ENCODE measurements around the gene CRB1.

Gene CRB1

GRCh38 chr1:197268012-197268411, at the start of gene CRB1:
Gene CRB1 (plus strand): TSS chr1:197268252. CDS start chr1:197268413, 161 bp downstream.
- no peak for DNase-seq

GRCh38 chr1:197218857-197219256, 49.2 kb upstream of the CRB1 start:
- DNase-seq: no peak

DNA sequence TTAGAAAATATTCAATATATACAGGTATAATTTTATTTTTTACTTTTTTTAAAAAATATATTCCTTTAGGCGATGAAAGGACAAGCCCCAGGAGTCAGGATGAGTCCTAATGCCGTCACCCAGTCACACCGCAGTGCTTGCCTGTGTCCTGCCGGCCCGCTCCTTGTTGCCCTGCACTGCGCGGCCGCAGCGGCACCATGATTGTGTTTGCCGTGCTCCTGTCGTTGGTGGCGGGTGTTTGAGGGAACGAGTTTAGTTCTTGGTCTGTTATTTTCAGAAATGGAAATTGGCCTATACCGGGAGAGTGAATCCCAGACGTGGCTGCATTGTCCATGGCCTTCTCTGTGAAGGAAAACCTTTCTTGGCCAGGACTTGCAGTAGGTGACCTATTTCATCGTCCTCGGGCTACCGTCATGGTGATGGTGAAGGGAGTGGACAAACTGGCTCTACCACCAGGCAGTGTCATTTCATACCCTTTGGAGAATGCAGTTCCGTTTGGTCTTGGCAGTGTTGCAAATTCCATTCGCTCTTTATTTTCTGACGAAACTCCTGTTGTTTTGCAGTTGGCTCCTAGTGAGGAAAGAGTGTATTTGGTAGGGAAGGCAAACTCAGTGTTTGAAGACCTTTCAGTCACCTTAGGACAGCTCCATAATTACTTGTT, 45.9 kb upstream of the CRB1 start:
- DNase-seq: no peak

DNA sequence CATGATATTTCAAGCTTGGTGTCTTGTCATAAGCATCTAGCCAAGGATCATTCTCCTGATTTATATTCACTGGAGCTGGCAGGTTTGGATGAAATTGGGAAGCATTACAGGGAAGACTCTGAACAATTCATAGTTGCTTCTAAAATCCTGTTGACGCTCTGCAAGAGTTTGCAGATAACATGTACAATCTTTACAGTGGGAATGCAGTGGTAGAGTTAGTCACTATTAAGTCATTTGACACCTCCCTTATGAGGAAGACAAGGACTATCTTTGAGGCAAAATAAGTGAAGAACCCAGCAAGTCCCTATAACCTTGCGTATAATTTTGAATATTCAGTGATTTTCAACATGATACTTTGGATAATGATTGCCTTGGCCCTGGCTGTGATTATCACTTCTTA, 45.3 kb upstream of the CRB1 start:
- no peak for DNase-seq

- DNase-seq: no peak
These were observed 43.9 kb upstream of the CRB1 start for GRCh38 chr1:197224160-197224559.

DNA sequence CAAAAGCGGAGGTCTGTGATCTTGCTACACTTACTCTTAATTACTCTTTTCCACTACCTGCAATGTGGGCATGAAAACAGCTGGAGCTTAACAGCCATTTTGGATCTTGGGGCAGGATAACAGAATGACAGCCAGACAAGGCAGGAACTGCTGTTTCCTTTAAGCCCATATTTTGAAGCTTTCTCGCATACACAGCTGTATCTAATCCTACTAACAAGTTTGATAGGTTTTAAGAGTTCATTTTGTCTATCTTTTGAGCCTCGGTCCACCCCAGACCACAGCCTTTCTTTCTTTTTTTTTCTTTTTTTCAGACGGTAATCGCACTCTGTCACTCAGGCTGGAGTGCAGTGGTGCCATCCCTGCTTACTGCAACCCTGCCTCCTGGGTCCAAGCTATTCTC, 42.4 kb upstream of the CRB1 start:
- no peak for DNase-seq

DNA sequence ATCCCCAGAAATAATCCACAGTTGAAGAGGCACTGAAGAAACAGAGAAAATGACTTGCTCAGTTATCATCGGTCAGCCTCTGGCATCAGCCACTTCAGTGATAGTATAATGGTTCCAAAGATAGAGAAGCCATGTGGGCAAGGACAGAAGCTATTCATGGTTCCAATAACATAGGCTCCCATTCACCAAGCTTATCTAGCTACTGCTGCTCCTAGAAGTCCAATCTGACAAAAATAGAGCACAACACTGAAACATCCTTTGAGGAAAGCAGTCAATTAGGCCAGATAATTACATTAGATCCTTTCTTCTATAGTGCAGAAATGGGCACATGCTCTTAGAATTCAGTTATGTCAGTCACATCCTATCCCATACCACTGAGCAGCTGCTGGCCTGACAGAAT, 33.5 kb upstream of the CRB1 start:
- no peak for DNase-seq

DNA sequence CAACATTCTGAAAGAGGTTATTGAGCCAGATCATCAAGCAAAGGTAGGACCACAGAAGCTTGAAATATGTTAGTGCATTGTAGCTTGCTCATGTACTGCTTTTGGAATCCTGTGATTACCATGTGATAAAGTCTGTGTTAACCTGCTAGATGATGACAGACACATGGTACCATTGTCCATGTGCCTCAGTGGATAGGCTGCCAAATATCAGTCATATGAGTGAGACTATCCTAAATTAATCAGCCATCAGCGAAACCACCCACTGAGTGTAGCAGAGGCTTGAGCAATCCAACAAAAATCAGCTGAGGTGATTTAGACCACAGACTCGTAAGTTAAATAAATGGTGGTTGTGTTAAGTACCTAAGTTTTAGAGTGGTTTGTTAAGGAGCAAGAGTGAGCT, 32.7 kb upstream of the CRB1 start:
- no peak for DNase-seq

- DNase-seq: no peak
These were observed 20.6 kb upstream of the CRB1 start for GRCh38 chr1:197247465-197247864.

DNA sequence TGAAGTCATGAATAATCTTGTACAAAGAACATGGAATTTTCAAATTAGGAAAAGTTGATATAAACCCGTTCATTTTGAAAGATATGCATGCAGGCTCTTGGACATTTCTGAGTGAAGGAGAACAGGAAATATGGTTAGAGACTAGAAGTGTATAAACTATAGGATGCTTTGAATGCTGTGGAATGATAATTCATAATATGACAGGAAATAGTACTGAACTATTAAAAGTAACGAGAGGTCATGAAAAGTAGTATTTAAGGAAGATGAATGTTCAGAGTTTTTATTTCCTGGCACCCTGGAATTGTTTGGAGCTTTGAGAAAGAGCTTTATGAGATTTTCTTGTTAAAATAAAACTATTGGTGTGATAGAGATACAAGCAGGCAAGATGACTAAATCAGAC, 18.7 kb upstream of the CRB1 start:
- no peak for DNase-seq

DNA sequence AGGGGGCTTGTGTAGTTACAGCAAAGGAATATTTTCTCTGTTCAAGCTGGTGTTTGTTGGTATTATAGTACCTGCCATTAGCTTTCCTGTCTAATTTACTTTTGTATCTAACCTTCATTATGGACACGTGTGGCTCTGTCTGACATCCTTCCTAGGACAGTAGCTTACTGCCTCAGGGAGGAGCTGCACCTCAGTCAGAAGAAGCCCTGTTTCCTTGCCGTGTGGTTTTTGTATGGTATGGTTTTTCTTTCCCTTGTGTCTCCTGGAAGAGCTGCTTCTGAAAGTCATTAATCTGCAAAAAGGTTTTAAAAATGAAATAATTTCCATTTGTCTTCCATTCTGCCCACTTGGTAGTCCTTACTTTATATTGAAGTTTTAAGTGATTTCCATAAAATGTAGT, 17.4 kb upstream of the CRB1 start:
- DNase-seq: no peak

- no peak for DNase-seq
These were observed 15.1 kb upstream of the CRB1 start for GRCh38 chr1:197252973-197253372.

GRCh38 chr1:197254866-197255265, 13.2 kb upstream of the CRB1 start:
- DNase-seq: no peak

GRCh38 chr1:197264936-197265567, 3.0 kb upstream of the CRB1 start:
- DNase-seq: no peak

- DNase-seq: no peak
These were observed 1.0 kb downstream of the CRB1 start for GRCh38 chr1:197269053-197269452.

DNA sequence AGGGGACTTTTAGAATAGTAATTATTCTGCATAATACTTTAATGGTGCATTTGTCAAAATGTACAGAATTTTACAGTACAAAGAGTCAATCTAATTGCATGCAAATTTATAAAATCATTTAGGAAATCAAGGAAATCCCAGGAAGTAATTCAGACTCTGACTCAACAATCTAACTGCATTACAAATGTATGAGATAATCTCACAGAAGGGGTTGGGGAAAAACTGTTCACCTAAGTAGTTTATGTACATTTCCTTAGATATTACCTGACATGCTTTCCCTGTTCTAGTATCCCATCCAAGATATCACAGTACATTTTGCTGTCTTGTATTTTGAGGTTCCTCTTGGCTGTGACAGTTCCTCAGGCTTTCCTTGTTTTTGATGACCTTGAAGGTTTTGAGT, 4.7 kb downstream of the CRB1 start:
- no peak for DNase-seq

GRCh38 chr1:197277166-197277565, 9.1 kb downstream of the CRB1 start:
- DNase-seq: no peak

- DNase-seq: no peak
These were observed 16.3 kb downstream of the CRB1 start for GRCh38 chr1:197284325-197284724.

DNA sequence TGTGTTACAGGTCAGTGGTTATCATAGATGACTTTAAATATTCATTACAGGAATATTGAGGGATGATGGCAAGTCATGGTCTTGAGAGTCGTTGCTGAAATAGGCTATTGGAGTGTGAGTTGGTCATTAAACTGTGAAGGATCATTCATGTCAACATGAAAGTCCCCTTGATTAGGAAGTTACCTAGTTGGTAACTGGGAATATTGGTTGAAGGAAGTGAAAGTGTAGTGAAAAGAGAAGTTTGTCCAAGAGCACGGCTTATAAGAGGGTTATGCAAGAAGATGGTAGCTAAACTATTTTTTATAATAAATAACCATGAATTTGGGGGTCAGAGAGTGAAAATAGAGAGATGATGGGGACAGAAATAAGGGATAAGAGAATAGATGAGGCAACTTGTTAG, 16.9 kb downstream of the CRB1 start:
- no peak for DNase-seq

DNA sequence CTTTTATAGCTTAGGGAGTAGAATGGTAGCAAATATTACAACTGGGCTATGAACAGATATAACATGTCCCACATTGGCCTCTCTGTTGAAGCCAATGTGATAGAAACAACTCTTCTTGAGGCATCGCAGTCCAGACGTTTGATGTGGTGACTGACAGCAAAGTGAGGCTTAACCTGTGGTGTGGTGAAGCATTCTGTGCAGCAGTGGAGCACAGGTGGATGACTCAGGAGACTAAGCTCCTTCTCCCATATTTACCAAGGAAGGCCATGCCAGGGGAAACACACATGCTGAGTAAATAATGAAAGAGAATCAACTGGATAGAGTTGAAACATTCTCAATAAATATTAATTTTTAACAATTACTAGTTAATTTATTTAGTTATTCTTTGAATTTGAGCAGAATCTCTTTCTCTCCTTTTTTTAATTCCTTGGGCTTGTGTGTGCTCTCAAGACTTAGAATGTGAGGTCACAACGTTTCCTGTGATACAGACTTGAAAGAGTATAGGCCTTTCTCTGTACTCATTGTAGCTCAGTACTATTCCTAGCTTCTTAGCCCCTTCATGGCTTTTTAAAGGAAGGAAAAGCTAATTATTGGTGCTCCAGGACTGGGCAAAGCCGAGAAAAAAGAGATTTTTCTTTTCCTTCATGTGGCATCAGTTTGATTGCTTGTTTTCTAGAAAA, 17.6 kb downstream of the CRB1 start:
- DNase-seq: no peak

- no peak for DNase-seq
These were observed 18.6 kb downstream of the CRB1 start for GRCh38 chr1:197286634-197287033.

GRCh38 chr1:197287863-197288262, 19.8 kb downstream of the CRB1 start:
- no peak for DNase-seq

GRCh38 chr1:197302775-197303174, 34.7 kb downstream of the CRB1 start:
- DNase-seq: no peak

DNA sequence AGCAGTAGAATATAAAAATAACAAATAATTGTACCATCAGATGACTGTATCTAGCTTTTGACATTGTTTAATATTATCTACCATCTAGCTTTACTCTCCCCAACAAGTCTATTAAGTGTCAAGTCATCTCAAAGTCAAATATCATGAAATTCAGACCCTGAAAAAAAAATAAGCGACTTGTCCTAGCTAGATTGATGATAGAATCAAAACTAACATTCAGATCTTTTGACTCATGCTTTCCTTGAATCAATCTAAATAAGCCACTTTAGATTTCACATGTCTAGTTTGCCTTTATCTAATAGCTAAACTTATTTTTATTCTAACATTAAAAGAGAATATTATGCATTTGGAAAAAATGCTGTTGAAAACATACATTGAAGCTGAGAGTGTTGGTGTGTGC, 35.4 kb downstream of the CRB1 start:
- DNase-seq: no peak
